Uterus (tissue), 4 donors: ENCODE results near the gene OLIG1. TPM values are rescaled to one million over a fixed set of nuclear protein-coding genes. Genes with fewer than 3 reads are reported as not detected.

ENCODE experiments used
- DNase-seq, 2 donors: peaks; one replicate each; pipeline ENCODE4 v3.0.0-alpha.2; 2019 to 2020
- H3K27ac ChIP-seq, 2 donors: fragments of 200-600 bp; sonication (generic); 1 replicate in 1 of 2; 2 replicates in 1 of 2; pipeline ENCODE4 v1.5.1; 2016 to 2018
- H3K27me3 ChIP-seq, 2 donors: fragments of 200-600 bp; sonication (generic); one replicate each; pipeline ENCODE4 v1.5.1; 2018 to 2019; ENCODE audit warnings: control low read depth in 1 of 2
- H3K36me3 ChIP-seq, 2 donors: fragments of 200-600 bp; sonication (generic); one replicate each; pipeline ENCODE4 v1.5.1; 2019; ENCODE audit warnings: control low read depth in 1 of 2
- H3K4me1 ChIP-seq, 2 donors: fragments of 200-600 bp; sonication (generic); one replicate each; pipeline ENCODE4 v1.5.1; 2018 to 2019; ENCODE audit warnings: control low read depth in 1 of 2
- H3K4me3 ChIP-seq, 2 donors: fragments of 200-600 bp; sonication (generic); 1 replicate in 1 of 2; 2 replicates in 1 of 2; pipeline ENCODE4 v1.5.1; 2018 to 2019; ENCODE audit warnings: mild to moderate bottlenecking in 1 of 2
- H3K9me3 ChIP-seq, 2 donors: fragments of 200-600 bp; sonication (generic); one replicate each; pipeline ENCODE4 v1.5.1; 2019; ENCODE audit warnings: control low read depth in 1 of 2
- POLR2A ChIP-seq, 2 donors: fragments of 450-650 bp; IDR thresholded peaks; one replicate each; pipeline ENCODE4 v1.6.1; 2016; ENCODE audit warnings: antibody characterized with exemption in 2 of 2, mild to moderate bottlenecking in 1 of 2, moderate library complexity in 1 of 2
- intact Hi-C: fragments of 100-400 bp; cut with DNase I; formaldehyde crosslinking; loops from one replicate; pipeline ENCODE4 v1.15.1; 2023; ENCODE audit warnings: low total_unique reads
- total RNA-seq, 4 donors: library from RNA; depleted of rRNA in 3 of 4; stranded (reverse); fragments of >200 nt in 3 of 4; gene quantifications; one replicate each; pipeline versions ENCODE4 v1.1.0 to v1.2.4, GENCODE V29; 2014 to 2023
- TF ChIP-seq, protein P1 (sequence below), 4 experiments: fragments of 200-600 bp in 2 of 4; fragments of 450-650 bp in 2 of 4; sonication (generic) in 2 of 4; IDR thresholded peaks; one replicate each; pipeline ENCODE4 v1.5.1; 2016 to 2019; ENCODE audit warnings: antibody characterized with exemption in 4 of 4, mild to moderate bottlenecking in 2 of 4, moderate library complexity in 1 of 4
- donor health status: DM: yes; HTN: yes; CAD: no.

The OLIG1 gene
- total RNA-seq, 4 donors from 2014 or later = not detected

DNA sequence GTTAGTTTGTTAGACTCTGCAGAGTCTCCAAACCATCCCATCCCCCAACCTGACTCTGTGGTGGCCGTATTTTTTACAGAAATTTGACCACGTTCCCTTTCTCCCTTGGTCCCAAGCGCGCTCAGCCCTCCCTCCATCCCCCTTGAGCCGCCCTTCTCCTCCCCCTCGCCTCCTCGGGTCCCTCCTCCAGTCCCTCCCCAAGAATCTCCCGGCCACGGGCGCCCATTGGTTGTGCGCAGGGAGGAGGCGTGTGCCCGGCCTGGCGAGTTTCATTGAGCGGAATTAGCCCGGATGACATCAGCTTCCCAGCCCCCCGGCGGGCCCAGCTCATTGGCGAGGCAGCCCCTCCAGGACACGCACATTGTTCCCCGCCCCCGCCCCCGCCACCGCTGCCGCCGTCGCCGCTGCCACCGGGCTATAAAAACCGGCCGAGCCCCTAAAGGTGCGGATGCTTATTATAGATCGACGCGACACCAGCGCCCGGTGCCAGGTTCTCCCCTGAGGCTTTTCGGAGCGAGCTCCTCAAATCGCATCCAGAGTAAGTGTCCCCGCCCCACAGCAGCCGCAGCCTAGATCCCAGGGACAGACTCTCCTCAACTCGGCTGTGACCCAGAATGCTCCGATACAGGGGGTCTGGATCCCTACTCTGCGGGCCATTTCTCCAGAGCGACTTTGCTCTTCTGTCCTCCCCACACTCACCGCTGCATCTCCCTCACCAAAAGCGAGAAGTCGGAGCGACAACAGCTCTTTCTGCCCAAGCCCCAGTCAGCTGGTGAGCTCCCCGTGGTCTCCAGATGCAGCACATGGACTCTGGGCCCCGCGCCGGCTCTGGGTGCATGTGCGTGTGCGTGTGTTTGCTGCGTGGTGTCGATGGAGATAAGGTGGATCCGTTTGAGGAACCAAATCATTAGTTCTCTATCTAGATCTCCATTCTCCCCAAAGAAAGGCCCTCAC, 44.2 kb upstream of the OLIG1 start, which contains the start of gene OLIG2:
Gene OLIG2, plus strand, starts transcription at position 447 of the 954 bp plus-strand sequence. CDS start 928 bp downstream, outside the sequence.
- Histone ChIP-seq H3K27me3 (peaks cover 0 to 92% of the 10 kb centered on the region in 2 donors), H3K27ac (no peak within 1 kb of the TSS), H3K4me1 (peaks cover 0 to 23% of the 10 kb centered on the region in 2 donors), H3K9me3 (no peaks in the 10 kb centered on the region), H3K4me3 (no peak within 1 kb of the TSS), H3K36me3 (no peaks in the 10 kb centered on the region)
- intact Hi-C loops = no loop called here
- no peak for DNase-seq
- TF ChIP-seq POLR2A (IDR thresholded peaks at IDR 0.05) = no peak
- TF ChIP-seq, protein P1, sequence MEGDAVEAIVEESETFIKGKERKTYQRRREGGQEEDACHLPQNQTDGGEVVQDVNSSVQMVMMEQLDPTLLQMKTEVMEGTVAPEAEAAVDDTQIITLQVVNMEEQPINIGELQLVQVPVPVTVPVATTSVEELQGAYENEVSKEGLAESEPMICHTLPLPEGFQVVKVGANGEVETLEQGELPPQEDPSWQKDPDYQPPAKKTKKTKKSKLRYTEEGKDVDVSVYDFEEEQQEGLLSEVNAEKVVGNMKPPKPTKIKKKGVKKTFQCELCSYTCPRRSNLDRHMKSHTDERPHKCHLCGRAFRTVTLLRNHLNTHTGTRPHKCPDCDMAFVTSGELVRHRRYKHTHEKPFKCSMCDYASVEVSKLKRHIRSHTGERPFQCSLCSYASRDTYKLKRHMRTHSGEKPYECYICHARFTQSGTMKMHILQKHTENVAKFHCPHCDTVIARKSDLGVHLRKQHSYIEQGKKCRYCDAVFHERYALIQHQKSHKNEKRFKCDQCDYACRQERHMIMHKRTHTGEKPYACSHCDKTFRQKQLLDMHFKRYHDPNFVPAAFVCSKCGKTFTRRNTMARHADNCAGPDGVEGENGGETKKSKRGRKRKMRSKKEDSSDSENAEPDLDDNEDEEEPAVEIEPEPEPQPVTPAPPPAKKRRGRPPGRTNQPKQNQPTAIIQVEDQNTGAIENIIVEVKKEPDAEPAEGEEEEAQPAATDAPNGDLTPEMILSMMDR (IDR thresholded peaks at IDR 0.05) = no peak

DNA sequence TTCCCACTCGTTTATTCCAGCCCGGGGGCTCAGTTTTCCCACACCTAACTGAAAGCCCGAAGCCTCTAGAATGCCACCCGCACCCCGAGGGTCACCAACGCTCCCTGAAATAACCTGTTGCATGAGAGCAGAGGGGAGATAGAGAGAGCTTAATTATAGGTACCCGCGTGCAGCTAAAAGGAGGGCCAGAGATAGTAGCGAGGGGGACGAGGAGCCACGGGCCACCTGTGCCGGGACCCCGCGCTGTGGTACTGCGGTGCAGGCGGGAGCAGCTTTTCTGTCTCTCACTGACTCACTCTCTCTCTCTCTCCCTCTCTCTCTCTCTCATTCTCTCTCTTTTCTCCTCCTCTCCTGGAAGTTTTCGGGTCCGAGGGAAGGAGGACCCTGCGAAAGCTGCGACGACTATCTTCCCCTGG, 43.5 kb upstream of the OLIG1 start:
- Histone ChIP-seq H3K4me3 (no peak overlapping the region), H3K36me3 (no peaks in the 10 kb centered on the region), H3K27ac (no peak overlapping the region), H3K9me3 (no peaks in the 10 kb centered on the region), H3K4me1 (peaks cover 0 to 23% of the 10 kb centered on the region in 2 donors), H3K27me3 (peaks cover 0 to 92% of the 10 kb centered on the region in 2 donors)
- no peak for TF ChIP-seq POLR2A (IDR thresholded peaks at IDR 0.05)
- TF ChIP-seq, protein P1 (IDR thresholded peaks at IDR 0.05) = no peak
- intact Hi-C loops = no loop called here
- DNase-seq = no peak

DNA sequence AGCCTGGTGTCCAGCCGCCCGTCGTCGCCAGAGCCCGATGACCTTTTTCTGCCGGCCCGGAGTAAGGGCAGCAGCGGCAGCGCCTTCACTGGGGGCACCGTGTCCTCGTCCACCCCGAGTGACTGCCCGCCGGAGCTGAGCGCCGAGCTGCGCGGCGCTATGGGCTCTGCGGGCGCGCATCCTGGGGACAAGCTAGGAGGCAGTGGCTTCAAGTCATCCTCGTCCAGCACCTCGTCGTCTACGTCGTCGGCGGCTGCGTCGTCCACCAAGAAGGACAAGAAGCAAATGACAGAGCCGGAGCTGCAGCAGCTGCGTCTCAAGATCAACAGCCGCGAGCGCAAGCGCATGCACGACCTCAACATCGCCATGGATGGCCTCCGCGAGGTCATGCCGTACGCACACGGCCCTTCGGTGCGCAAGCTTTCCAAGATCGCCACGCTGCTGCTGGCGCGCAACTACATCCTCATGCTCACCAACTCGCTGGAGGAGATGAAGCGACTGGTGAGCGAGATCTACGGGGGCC, 43.0 kb upstream of the OLIG1 start:
- Histone ChIP-seq H3K27ac (no peak overlapping the region), H3K27me3 (peaks cover 0 to 91% of the 10 kb centered on the region in 2 donors), H3K9me3 (no peaks in the 10 kb centered on the region), H3K4me3 (no peak overlapping the region), H3K36me3 (no peaks in the 10 kb centered on the region), H3K4me1 (peaks cover 0 to 23% of the 10 kb centered on the region in 2 donors)
- no peak for TF ChIP-seq POLR2A (IDR thresholded peaks at IDR 0.05)
- TF ChIP-seq, protein P1 (IDR thresholded peaks at IDR 0.05) = no peak
- no peak for DNase-seq
- intact Hi-C loops = no loop called here

DNA sequence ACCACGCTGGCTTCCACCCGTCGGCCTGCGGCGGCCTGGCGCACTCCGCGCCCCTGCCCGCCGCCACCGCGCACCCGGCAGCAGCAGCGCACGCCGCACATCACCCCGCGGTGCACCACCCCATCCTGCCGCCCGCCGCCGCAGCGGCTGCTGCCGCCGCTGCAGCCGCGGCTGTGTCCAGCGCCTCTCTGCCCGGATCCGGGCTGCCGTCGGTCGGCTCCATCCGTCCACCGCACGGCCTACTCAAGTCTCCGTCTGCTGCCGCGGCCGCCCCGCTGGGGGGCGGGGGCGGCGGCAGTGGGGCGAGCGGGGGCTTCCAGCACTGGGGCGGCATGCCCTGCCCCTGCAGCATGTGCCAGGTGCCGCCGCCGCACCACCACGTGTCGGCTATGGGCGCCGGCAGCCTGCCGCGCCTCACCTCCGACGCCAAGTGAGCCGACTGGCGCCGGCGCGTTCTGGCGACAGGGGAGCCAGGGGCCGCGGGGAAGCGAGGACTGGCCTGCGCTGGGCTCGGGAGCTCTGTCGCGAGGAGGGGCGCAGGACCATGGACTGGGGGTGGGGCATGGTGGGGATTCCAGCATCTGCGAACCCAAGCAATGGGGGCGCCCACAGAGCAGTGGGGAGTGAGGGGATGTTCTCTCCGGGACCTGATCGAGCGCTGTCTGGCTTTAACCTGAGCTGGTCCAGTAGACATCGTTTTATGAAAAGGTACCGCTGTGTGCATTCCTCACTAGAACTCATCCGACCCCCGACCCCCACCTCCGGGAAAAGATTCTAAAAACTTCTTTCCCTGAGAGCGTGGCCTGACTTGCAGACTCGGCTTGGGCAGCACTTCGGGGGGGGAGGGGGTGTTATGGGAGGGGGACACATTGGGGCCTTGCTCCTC, 42.3 kb upstream of the OLIG1 start:
- TF ChIP-seq, protein P1 (IDR thresholded peaks at IDR 0.05) = no peak
- TF ChIP-seq POLR2A (IDR thresholded peaks at IDR 0.05) = no peak
- intact Hi-C loops = no loop called here
- Histone ChIP-seq H3K36me3 (no peaks in the 10 kb centered on the region), H3K27me3 (peaks cover 0 to 84% of the 10 kb centered on the region in 2 donors), H3K4me3 (no peak overlapping the region), H3K9me3 (no peaks in the 10 kb centered on the region), H3K27ac (no peak overlapping the region), H3K4me1 (peaks cover 0 to 23% of the 10 kb centered on the region in 2 donors)
- DNase-seq = no peak
